Ascending aorta (tissue), 2 donors: ENCODE data around the gene PGR. TPM values are rescaled to one million over a fixed set of nuclear protein-coding genes. Genes with fewer than 3 reads are reported as not detected.

Experiments used
- DNase-seq, 2 donors: peaks; one replicate each; pipeline ENCODE4 v3.0.0-alpha.2; 2019; ENCODE audit warnings: low spot score in 2 of 2
- H3K27ac ChIP-seq, 2 donors: fragments of 200-600 bp; sonication (generic); one replicate each; pipeline ENCODE4 v1.5.1; 2016 to 2017; ENCODE audit warnings: mild to moderate bottlenecking in 1 of 2
- H3K27me3 ChIP-seq: fragments of 200-600 bp; sonication (generic); one replicate; pipeline ENCODE4 v1.5.1; 2017
- H3K36me3 ChIP-seq, 2 donors: fragments of 200-600 bp; sonication (generic); one replicate each; pipeline ENCODE4 v1.5.1; 2016
- H3K4me1 ChIP-seq, 2 donors: fragments of 200-600 bp; sonication (generic); one replicate each; pipeline ENCODE4 v1.5.1; 2016 to 2017; ENCODE audit warnings: mild to moderate bottlenecking in 1 of 2
- H3K4me3 ChIP-seq, 2 donors: fragments of 200-600 bp; sonication (generic); one replicate each; pipeline ENCODE4 v1.5.1; 2016 to 2017; ENCODE audit warnings: mild to moderate bottlenecking in 1 of 2
- H3K9me3 ChIP-seq, 2 donors: fragments of 200-600 bp; sonication (generic); one replicate each; pipeline ENCODE4 v1.5.1; 2016
- intact Hi-C: fragments of 100-400 bp; cut with DNase I; formaldehyde crosslinking; loops from one replicate; pipeline ENCODE4 v1.15.1; 2023
- total RNA-seq: library from RNA; depleted of rRNA; stranded (reverse); fragments of >200 nt; gene quantifications from one replicate; pipeline ENCODE4 v1.1.0, GENCODE V29; 2016
- TF ChIP-seq, protein P1 (sequence below), 3 experiments: fragments of 200-600 bp in 2 of 3; fragments of 450-650 bp in 1 of 3; sonication (generic) in 2 of 3; IDR thresholded peaks; one replicate each; pipeline ENCODE4 v1.5.1; 2016 to 2019; ENCODE audit warnings: antibody characterized with exemption in 3 of 3, mild to moderate bottlenecking in 1 of 3, moderate library complexity in 1 of 3

Gene PGR
- total RNA-seq, 1 donor from 2014 or later = 31.1 TPM

DNA sequence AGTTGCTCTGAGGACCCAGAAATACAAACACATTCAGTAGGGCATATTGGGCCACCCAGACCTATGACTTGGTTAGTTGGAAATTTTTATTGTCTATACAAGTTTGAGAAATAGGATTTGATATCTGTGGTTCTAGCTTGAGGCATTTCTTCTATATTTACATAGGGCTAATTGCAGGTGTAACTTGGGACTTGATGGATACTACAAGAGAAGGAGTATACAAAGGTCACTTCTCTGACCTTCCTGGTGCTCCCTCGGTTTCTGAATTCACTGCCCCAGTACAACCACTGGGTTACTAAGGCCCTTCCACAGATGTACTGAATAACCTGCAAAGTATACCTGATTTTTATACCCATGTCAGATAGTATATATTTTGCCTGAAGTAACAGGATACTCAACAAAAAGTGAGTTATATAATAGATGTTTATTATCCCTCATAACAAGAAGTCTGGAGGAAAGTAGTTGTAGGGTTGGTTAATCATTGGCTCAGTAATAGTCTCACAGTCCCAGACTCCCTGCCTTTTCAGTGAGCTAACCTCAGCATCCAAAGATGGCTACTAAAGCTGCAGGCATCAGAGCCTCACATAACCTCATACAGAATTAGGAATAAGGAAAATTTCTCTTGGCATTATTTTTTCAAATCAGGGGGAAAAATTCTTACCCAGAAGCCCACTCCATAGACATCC, 8.8 kb upstream of the PGR start:
- intact Hi-C loops = no loop called here
- Histone ChIP-seq H3K27ac (no peak overlapping the region), H3K4me3 (no peak overlapping the region), H3K4me1 (no peaks in the 10 kb centered on the region), H3K36me3 (no peaks in the 10 kb centered on the region), H3K9me3 (no peaks in the 10 kb centered on the region), H3K27me3 (no peaks in the 10 kb centered on the region)
- TF ChIP-seq, protein P1, sequence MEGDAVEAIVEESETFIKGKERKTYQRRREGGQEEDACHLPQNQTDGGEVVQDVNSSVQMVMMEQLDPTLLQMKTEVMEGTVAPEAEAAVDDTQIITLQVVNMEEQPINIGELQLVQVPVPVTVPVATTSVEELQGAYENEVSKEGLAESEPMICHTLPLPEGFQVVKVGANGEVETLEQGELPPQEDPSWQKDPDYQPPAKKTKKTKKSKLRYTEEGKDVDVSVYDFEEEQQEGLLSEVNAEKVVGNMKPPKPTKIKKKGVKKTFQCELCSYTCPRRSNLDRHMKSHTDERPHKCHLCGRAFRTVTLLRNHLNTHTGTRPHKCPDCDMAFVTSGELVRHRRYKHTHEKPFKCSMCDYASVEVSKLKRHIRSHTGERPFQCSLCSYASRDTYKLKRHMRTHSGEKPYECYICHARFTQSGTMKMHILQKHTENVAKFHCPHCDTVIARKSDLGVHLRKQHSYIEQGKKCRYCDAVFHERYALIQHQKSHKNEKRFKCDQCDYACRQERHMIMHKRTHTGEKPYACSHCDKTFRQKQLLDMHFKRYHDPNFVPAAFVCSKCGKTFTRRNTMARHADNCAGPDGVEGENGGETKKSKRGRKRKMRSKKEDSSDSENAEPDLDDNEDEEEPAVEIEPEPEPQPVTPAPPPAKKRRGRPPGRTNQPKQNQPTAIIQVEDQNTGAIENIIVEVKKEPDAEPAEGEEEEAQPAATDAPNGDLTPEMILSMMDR (IDR thresholded peaks at IDR 0.05) = no peak
- no peak for DNase-seq

DNA sequence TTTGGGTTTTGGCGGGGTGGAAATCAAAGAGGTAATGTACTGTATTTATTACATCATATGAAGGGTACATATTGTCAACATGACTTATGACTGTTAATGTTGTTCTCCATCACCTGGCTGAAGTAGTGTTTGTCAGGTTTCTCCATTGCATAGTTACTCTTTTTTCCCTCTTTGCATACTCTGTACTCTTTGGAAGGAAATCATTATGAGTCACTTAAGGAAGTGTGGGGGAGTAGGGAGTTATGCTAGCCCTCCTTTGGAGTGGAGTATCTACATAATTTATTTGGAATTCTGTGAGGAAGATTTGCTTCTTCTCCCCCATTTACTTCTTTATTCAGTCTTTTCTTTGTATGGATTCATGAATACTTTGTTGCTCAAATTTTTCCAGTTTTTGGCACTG, 3.6 kb upstream of the PGR start:
- H3K4me3 ChIP-seq = no peak overlapping the region
- no peaks in the 10 kb centered on the region for H3K9me3 ChIP-seq
- no peaks in the 10 kb centered on the region for H3K36me3 ChIP-seq
- TF ChIP-seq, protein P1 (IDR thresholded peaks at IDR 0.05) = no peak
- no peak overlapping the region for H3K27ac ChIP-seq
- no peak for DNase-seq
- intact Hi-C loops = no loop called here
- H3K27me3 ChIP-seq = no peaks in the 10 kb centered on the region
- H3K4me1 ChIP-seq = no peaks in the 10 kb centered on the region

DNA sequence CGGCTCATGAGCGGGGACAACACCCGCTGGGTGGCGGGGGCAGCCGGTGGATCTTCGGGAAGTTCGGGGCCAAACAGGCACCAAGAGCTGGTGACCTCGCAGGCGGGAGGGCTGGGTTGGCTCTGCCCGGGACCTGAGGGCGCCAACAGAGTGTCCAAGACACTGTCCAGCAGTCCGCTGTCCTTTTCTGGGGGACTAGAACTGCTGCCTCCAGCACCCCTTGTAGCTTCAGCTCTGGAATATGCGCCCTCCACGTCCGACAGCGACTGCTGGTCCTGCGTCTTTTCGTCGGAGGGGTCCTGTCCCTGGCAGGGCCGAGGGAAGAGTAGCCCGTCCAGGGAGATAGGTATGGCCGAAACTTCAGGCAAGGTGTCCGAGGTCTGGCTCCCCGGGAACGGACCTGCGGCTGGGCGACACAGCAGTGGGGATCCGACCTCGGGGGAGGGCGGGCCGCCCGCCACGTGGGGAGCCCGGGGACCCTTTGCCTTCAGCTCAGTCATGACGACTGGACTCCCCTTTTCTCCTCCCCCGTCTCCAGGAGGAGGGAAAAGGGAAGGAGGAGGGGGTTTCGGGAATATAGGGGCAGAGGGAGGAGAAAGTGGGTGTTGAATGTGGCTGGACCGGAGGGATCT, 926 bp downstream of the PGR start:
- Histone ChIP-seq H3K36me3 (no peaks in the 10 kb centered on the region), H3K27ac (peak overlapping the region; percentile 92 to 93), H3K4me1 (peaks cover 5 to 6% of the 10 kb centered on the region in 2 donors), H3K27me3 (no peaks in the 10 kb centered on the region), H3K9me3 (no peaks in the 10 kb centered on the region), H3K4me3 (peak overlapping the region; percentile 77 to 87)
- TF ChIP-seq, protein P1 (IDR thresholded peaks at IDR 0.05) = no peak
- intact Hi-C loops = loop anchor here (5.0 kb wide), 6 partner anchors 59 to 784 kb away; no protein-coding TSS in a partner anchor
- peak in 1 of 2 donors; percentile 61 for DNase-seq

DNA sequence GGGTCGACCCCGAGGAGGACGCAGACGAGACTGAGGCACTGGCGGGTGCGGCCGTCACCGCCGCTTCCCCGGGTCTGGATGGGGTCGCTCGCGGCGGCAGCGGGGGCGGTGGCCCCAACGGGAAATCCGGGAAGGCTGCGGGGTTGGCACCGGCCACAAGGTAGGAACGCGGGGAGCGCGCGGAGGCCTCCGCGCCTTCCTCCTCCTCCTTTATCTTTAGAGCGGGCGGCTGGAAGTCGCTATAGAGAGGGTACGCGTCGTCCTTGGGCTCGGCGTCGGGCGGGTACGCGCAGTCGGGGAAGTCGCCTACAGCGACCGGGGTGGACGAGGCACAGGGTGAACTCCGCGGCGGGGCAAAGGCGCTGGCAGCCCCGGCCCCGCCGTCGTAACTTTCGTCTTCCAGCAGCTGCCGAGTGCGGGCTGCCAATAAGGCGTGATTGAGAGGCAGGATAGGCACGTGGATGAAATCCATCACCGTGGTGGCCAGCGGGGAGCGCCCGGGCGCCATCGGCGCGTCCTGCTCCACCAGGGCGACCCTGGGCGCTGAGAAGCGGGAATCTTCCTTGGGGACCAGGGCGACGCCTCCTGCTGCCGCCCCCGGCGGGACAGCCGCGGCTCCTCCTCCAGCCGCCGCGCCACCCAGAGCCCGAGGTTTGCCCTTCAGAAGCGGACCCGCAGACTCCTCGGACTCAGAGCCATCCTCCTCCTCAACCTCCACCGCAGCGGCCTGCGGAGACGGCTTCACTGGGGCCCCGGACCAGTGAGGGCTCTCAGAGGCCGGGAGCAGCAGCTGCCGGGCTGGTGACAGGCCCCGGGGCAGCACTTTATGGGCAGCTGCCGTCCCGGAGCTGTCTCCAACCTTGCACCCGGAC, 1.7 kb downstream of the PGR start:
- intact Hi-C loops = loop anchor here (5.0 kb wide), 6 partner anchors 59 to 784 kb away; no protein-coding TSS in a partner anchor
- TF ChIP-seq, protein P1 (IDR thresholded peaks at IDR 0.05) = peak in 2 of 3 experiments; percentile 6 to 17

DNA sequence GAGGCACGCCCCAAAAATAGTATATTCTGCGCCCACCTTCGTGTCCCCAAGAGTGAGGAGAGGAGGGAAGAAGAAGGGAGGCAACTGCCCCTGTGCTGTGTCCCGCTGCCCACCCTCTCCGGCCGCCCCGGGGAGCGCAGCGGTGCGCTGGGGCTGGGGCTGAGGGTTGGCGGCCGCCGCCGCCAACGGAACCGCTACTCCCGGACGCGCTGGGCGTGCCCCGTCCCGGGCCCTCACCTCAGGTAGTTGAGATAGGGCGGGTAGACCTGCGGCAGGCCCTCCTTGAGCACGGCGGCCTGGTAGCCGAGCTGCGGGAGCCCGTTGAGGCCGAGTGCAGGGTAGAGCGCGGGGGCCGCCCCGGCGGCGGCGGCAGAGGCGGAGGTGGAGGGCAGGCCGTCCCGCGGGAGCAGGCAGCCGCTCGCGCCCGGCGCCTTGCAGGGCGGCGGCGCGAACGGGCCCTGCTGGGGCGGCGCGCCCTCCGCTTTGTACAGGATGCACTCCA, 2.4 kb downstream of the PGR start:
- Histone ChIP-seq H3K27ac (peak overlapping the region; percentile 92 to 93), H3K9me3 (no peaks in the 10 kb centered on the region), H3K27me3 (no peaks in the 10 kb centered on the region), H3K4me3 (peak overlapping the region; percentile 77 to 87), H3K4me1 (peaks cover 5 to 11% of the 10 kb centered on the region in 2 donors), H3K36me3 (no peaks in the 10 kb centered on the region)
- peak in 1 of 2 donors; percentile 65 for DNase-seq
- TF ChIP-seq, protein P1 (IDR thresholded peaks at IDR 0.05) = peak in 1 of 3 experiments; percentile 7
- intact Hi-C loops = loop anchor here (5.0 kb wide), 6 partner anchors 60 to 785 kb away; no protein-coding TSS in a partner anchor

More for the DNA sequence above, 1.7 kb downstream of the PGR start:
- H3K9me3 ChIP-seq = no peaks in the 10 kb centered on the region
- peak overlapping the region; percentile 92 to 93 for H3K27ac ChIP-seq
- H3K4me3 ChIP-seq = peak overlapping the region; percentile 77 to 87
- no peaks in the 10 kb centered on the region for H3K36me3 ChIP-seq
- H3K4me1 ChIP-seq = peaks cover 5 to 11% of the 10 kb centered on the region in 2 donors
- no peaks in the 10 kb centered on the region for H3K27me3 ChIP-seq
- peak in 1 of 2 donors; percentile 73 for DNase-seq
